ENCODE measurements around the gene NCF4. TPM values are rescaled to one million over a fixed set of nuclear protein-coding genes. Genes with fewer than 3 reads are reported as not detected.

Gene NCF4
- total RNA-seq, 1 experiment from 2014 or later = not detected

GRCh38 chr22:36833073-36833472 lies 27.7 kb upstream of the NCF4 start:
- in situ Hi-C loops (cut with HindIII; ENCODE audit: low pct_unique_long_range_greater_than_20kb, low sequenced_read_pairs) = no loop called here
- BruUV-seq (replicated peaks) = no TSS peak
- intact Hi-C loops (cut with micrococcal nuclease; ENCODE audit: unreplicated experiment) = no loop called here
- Histone ChIP-seq H3K27ac (ENCODE audit: low read length) (no peak overlapping the region), H3K36me3 (ENCODE audit: control insufficient read depth, insufficient read depth, low read length) (no peaks in the 10 kb centered on the region), H3K9me3 (ENCODE audit: control insufficient read depth, insufficient read depth, low read depth, low read length) (no peaks in the 10 kb centered on the region), H3K27me3 (ENCODE audit: control insufficient read depth, insufficient read depth, low read length) (no peaks in the 10 kb centered on the region), H3K4me3 (ENCODE audit: low read depth in 2 of 2, low read length in 2 of 2) (no peak overlapping the region), H3K4me1 (ENCODE audit: control insufficient read depth, insufficient read depth, low read length) (no peaks in the 10 kb centered on the region)
- TF ChIP-seq SIN3A (IDR thresholded peaks at IDR 0.05; ENCODE audit: borderline replicate concordance, insufficient read depth, low read depth, low read length) (no peak), POLR2AphosphoS5 (IDR thresholded peaks at IDR 0.05; ENCODE audit: low read depth, low read length) (no peak), TCF7L2 (IDR thresholded peaks at IDR 0.05; ENCODE audit: low read depth, low read length) (no peak), REST (IDR thresholded peaks at IDR 0.05; ENCODE audit: insufficient read depth in 1 of 2, low read depth in 2 of 2, low read length in 1 of 2) (no peak)
- ChIA-PET POLR2A (no interaction called here), CTCF (no interaction called here)
- DNase-seq (ENCODE audit: low read depth, low spot score) (no peak), ATAC-seq (no peak)

GRCh38 chr22:36835903-36836302 lies 24.9 kb upstream of the NCF4 start:
- no TSS peak for BruUV-seq (replicated peaks)
- Histone ChIP-seq H3K4me1 (ENCODE audit: control insufficient read depth, insufficient read depth, low read length) (no peaks in the 10 kb centered on the region), H3K27ac (ENCODE audit: low read length) (no peak overlapping the region), H3K9me3 (ENCODE audit: control insufficient read depth, insufficient read depth, low read depth, low read length) (no peaks in the 10 kb centered on the region), H3K27me3 (ENCODE audit: control insufficient read depth, insufficient read depth, low read length) (no peaks in the 10 kb centered on the region), H3K36me3 (ENCODE audit: control insufficient read depth, insufficient read depth, low read length) (no peaks in the 10 kb centered on the region), H3K4me3 (ENCODE audit: low read depth in 2 of 2, low read length in 2 of 2) (no peak overlapping the region)
- DNase-seq (ENCODE audit: low read depth, low spot score) = no peak
- no peak for ATAC-seq
- no peak for TF ChIP-seq REST (IDR thresholded peaks at IDR 0.05; ENCODE audit: insufficient read depth in 1 of 2, low read depth in 2 of 2, low read length in 1 of 2)
- no peak for TF ChIP-seq TCF7L2 (IDR thresholded peaks at IDR 0.05; ENCODE audit: low read depth, low read length)
- TF ChIP-seq SIN3A (IDR thresholded peaks at IDR 0.05; ENCODE audit: borderline replicate concordance, insufficient read depth, low read depth, low read length) = no peak
- TF ChIP-seq POLR2AphosphoS5 (IDR thresholded peaks at IDR 0.05; ENCODE audit: low read depth, low read length) = no peak
- no peak for TF ChIP-seq CTCF (IDR thresholded peaks at IDR 0.05)
- CTCF ChIA-PET = no interaction called here
- in situ Hi-C loops (cut with HindIII; ENCODE audit: low pct_unique_long_range_greater_than_20kb, low sequenced_read_pairs) = no loop called here
- POLR2A ChIA-PET = no interaction called here
- intact Hi-C loops (cut with micrococcal nuclease; ENCODE audit: unreplicated experiment) = no loop called here

Data from Panc1 (cell line).